GM12892 (cell line): ENCODE measurements around the gene CCDC88C.

Experiments used
- POLR2A ChIP-seq: IDR thresholded peaks from 2 replicates; pipeline ENCODE4 v1.6.1; 2011; ENCODE audit warnings: low read depth, low read length, control low read depth
- POLR2AphosphoS5 ChIP-seq: IDR thresholded peaks from 2 replicates; pipeline ENCODE4 v1.6.1; 2011; ENCODE audit warnings: low read depth, low read length, control low read depth
- TAF1 ChIP-seq: IDR thresholded peaks from 2 replicates; pipeline ENCODE4 v1.6.1; 2011; ENCODE audit warnings: low read depth, mild to moderate bottlenecking, control low read depth, low read length, borderline replicate concordance

DNA sequence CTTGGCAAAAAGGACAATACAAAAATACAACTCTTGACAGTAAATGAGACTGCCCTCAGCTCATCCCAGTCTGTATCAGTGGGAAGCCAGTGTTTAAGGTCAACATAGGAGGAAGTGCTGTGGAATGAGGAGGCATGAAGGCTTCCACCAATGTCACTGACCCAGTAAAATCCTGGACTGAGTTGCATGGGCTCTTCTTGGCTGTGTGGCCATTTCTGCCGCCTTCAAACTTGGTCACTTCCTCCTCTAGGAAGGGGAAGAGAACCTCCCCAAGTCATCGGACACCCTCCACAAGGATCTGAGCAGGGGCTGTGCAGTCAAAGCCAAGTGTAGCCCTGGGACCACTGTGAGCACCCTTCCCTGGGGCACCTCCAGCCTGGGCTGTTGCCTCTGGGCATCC lies 185.0 kb downstream of the CCDC88C start:
- TF ChIP-seq TAF1, result no peak
- TF ChIP-seq POLR2AphosphoS5, result no peak
- TF ChIP-seq POLR2A, result no peak
